Right lobe of liver (tissue), 6 donors: Measurements from ENCODE around the gene TMEM143. TPM values are rescaled to one million over a fixed set of nuclear protein-coding genes. Genes with fewer than 3 reads are reported as not detected.
"Not testable (repeated sequence)": the region's sequence is repeated elsewhere in the genome, so short reads cannot be mapped to it uniquely, and the experiment has no call there.

Experiments
- ATAC-seq, 4 donors: fragments of 200-7000 bp; cut with Tn5 transposase; one replicate each; pipeline ENCODE4 v1.9.1; 2020; ENCODE audit warnings: mild to moderate bottlenecking in 4 of 4, moderate library complexity in 4 of 4
- DNase-seq, 3 donors: peaks; one replicate each; pipeline ENCODE4 v3.0.0-alpha.2; 2020
- H3K27ac ChIP-seq, 3 donors: fragments of 200-600 bp; one replicate each; pipeline ENCODE4 v1.8.0; 2022
- H3K27me3 ChIP-seq, 2 donors: fragments of 200-600 bp; one replicate each; pipeline ENCODE4 v1.8.0; 2022
- H3K36me3 ChIP-seq, 4 donors: fragments of 200-600 bp; sonication (generic) in 1 of 4; one replicate each; pipeline versions ENCODE4 v1.5.1 to v1.8.0; 2017 to 2022; ENCODE audit warnings: control low read depth in 1 of 4
- H3K4me1 ChIP-seq, 4 donors: fragments of 200-600 bp; sonication (generic) in 1 of 4; one replicate each; pipeline versions ENCODE4 v1.5.1 to v1.8.0; 2017 to 2022; ENCODE audit warnings: control low read depth in 1 of 4
- H3K4me3 ChIP-seq, 3 donors: fragments of 200-600 bp; one replicate each; pipeline ENCODE4 v1.8.0; 2022
- H3K9me3 ChIP-seq, 4 donors: fragments of 200-600 bp; sonication (generic) in 1 of 4; one replicate each; pipeline versions ENCODE4 v1.5.1 to v1.8.0; 2017 to 2022; ENCODE audit warnings: control low read depth in 1 of 4
- POLR2A ChIP-seq: fragments of 450-650 bp; IDR thresholded peaks from one replicate; pipeline ENCODE4 v1.6.1; 2017; ENCODE audit warnings: antibody characterized with exemption, mild to moderate bottlenecking
- WGBS: methylation state at CpG from one replicate; pipeline ENCODE4 v1.1.6; 2018; ENCODE audit warnings: low coverage, low lambda C conversion rate; ENCODE audit not compliant: insufficient coverage; ENCODE audit errors: missing lambda C conversion rate; 5-methylcytosine and 5-hydroxymethylcytosine counted together
- intact Hi-C, 2 donors: fragments of 100-400 bp; cut with DNase I; formaldehyde crosslinking; loops; one replicate each; pipeline versions ENCODE4 v1.11.2 to v1.14.1; 2022
- total RNA-seq, 6 experiments: library from RNA; depleted of rRNA in 2 of 6; stranded (reverse); fragments of >200 nt in 2 of 6; fragmentation: NEBNext Ultra II Directional in 3 of 6; extraction: Animal tissue kit (Norgen Biotek cat#: 25700) in 3 of 6; gene quantifications; one replicate each; pipeline versions ENCODE4 v1.1.0 to v1.2.4, GENCODE V29; 2016 to 2023
- TF ChIP-seq, protein P1 (sequence below), 4 donors: fragments of 200-600 bp in 3 of 4; fragments of 450-650 bp in 1 of 4; IDR thresholded peaks; one replicate each; pipeline versions ENCODE4 v1.5.1 to v1.8.0; 2016 to 2022; ENCODE audit warnings: antibody characterized with exemption in 4 of 4, mild to moderate bottlenecking in 2 of 4
- donor health status: DM: no; HTN: yes; CAD: no.
- donor health status: DM: no; HTN: no; CAD: no.
- donor health status: DM: no; HTN: no; CAD: no.
- donor health status: DM: no; HTN: yes; CAD: no.
- donor health status: DM: no; HTN: yes; CAD: no.

Gene TMEM143
- total RNA-seq, 6 experiments from 2014 or later: 6.5 to 15.1 (median 9.8) TPM

DNA sequence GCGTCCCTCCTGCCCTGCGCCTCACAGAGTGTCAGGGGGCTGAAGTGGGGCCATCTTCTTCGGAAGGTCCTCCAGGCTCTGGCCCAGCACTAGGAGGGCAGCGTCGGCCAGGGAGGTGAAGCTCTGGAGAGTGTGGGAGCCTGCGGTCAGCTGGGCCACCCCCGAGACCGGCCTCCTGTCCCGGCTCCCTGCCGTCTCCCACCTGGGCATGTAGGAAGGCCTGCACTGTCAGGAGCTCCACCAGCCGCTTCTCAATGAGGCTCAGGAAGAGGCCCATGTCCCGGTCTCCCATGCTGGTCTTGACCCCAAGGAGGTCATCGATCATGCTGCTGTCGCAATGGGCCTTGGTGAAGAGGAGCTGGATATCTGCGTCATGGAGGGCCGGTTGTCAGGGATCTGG is 65.8 kb downstream of the TMEM143 start:
- no peaks in the 10 kb centered on the region for H3K4me1 ChIP-seq
- intact Hi-C loops: no loop called here
- TF ChIP-seq, protein P1, sequence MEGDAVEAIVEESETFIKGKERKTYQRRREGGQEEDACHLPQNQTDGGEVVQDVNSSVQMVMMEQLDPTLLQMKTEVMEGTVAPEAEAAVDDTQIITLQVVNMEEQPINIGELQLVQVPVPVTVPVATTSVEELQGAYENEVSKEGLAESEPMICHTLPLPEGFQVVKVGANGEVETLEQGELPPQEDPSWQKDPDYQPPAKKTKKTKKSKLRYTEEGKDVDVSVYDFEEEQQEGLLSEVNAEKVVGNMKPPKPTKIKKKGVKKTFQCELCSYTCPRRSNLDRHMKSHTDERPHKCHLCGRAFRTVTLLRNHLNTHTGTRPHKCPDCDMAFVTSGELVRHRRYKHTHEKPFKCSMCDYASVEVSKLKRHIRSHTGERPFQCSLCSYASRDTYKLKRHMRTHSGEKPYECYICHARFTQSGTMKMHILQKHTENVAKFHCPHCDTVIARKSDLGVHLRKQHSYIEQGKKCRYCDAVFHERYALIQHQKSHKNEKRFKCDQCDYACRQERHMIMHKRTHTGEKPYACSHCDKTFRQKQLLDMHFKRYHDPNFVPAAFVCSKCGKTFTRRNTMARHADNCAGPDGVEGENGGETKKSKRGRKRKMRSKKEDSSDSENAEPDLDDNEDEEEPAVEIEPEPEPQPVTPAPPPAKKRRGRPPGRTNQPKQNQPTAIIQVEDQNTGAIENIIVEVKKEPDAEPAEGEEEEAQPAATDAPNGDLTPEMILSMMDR (IDR thresholded peaks at IDR 0.05): no peak
- no peak for TF ChIP-seq POLR2A
- H3K36me3 ChIP-seq: no peaks in the 10 kb centered on the region
- no peaks in the 10 kb centered on the region for H3K9me3 ChIP-seq
- H3K27ac ChIP-seq: no peak overlapping the region
- no peak overlapping the region for H3K4me3 ChIP-seq
- WGBS: 100% methylated on average over 3 of the region's 16 CpGs
- DNase-seq (no peak), ATAC-seq (no peak)
- H3K27me3 ChIP-seq: no peaks in the 10 kb centered on the region

GRCh38 chr19:48296963-48297734 is 66.6 kb downstream of the TMEM143 start:
- 40% methylated on average over 2 of the region's 42 CpGs for WGBS
- no peaks in the 10 kb centered on the region for H3K36me3 ChIP-seq
- no peaks in the 10 kb centered on the region for H3K4me1 ChIP-seq
- H3K27me3 ChIP-seq: no peaks in the 10 kb centered on the region
- intact Hi-C loops: no loop called here
- no peak overlapping the region for H3K27ac ChIP-seq
- TF ChIP-seq, protein P1 (IDR thresholded peaks at IDR 0.05): no peak
- no peak for TF ChIP-seq POLR2A
- ATAC-seq (peak in 1 of 4 donors; percentile 30), DNase-seq (no peak)
- no peak overlapping the region for H3K4me3 ChIP-seq
- H3K9me3 ChIP-seq: no peaks in the 10 kb centered on the region

DNA sequence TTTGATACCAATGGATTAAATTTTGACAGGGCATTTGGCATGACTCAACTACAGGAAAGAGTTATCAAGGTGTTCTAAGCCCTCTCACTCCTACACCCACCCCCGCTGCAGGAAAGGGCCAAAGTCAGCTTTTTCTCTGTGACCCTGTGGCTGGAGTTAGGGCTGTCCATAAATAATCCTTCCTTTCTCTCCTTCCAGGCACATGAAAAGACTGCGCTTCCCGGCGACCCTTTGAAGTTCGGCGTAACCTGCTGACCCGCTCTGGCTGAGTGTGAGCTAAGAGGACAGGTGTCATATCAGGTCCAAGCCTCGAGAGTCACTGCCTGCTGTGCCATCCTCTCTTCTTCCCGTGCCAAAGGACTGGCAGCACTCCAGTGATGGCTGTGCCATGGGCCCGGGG is 68.3 kb downstream of the TMEM143 start:
- no peak overlapping the region for H3K4me3 ChIP-seq
- H3K27ac ChIP-seq: no peak overlapping the region
- no peaks in the 10 kb centered on the region for H3K36me3 ChIP-seq
- no peak for DNase-seq
- WGBS: 79% methylated on average over 10 of the region's 10 CpGs
- H3K4me1 ChIP-seq: peaks cover 0 to 6% (median 2%) of the 10 kb centered on the region in 4 donors
- TF ChIP-seq, protein P1 (IDR thresholded peaks at IDR 0.05): no peak
- no peak for TF ChIP-seq POLR2A
- no peaks in the 10 kb centered on the region for H3K9me3 ChIP-seq
- intact Hi-C loops: no loop called here
- no peaks in the 10 kb centered on the region for H3K27me3 ChIP-seq
- ATAC-seq: no peak

DNA sequence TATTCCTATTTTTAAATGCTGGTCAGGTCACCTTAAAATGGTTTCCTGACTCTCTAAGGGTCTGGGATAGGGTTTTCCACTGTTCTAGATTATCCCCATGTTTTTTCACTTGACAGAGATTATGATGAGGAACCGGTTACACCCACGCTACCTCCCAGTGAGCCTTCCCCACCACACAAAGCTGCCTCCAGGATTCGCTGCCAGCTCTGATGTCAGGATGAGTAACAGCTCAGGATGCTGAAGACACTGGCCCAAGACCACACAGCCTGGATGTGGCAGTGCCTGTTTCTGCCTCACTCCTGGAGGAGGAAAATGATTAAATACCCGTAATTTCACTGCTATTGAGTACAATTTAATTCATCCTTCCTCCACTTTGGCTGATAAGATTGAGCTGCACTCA is 70.9 kb downstream of the TMEM143 start:
- H3K4me3 ChIP-seq: no peak overlapping the region
- no peaks in the 10 kb centered on the region for H3K9me3 ChIP-seq
- no peak overlapping the region for H3K27ac ChIP-seq
- DNase-seq (no peak), ATAC-seq (no peak)
- WGBS: 80% methylated on average over 4 of the region's 4 CpGs
- H3K27me3 ChIP-seq: no peaks in the 10 kb centered on the region
- peaks cover 0 to 6% (median 2%) of the 10 kb centered on the region in 4 donors for H3K4me1 ChIP-seq
- no peaks in the 10 kb centered on the region for H3K36me3 ChIP-seq
- intact Hi-C loops: no loop called here
- no peak for TF ChIP-seq POLR2A
- TF ChIP-seq, protein P1 (IDR thresholded peaks at IDR 0.05): no peak

GRCh38 chr19:48291489-48291815 is 72.3 kb downstream of the TMEM143 start:
- H3K9me3 ChIP-seq, H3K27ac ChIP-seq, H3K27me3 ChIP-seq, H3K36me3 ChIP-seq, intact Hi-C loops, H3K4me1 ChIP-seq, DNase-seq, ATAC-seq: not testable (repeated sequence)
- 25% methylated on average over 11 of the region's 11 CpGs for WGBS
- peak overlapping the region in 1 of 3 donors; percentile 17 for H3K4me3 ChIP-seq
